HepG2 (cell line): ENCODE results near the gene WDR54. TPM values are rescaled to one million over a fixed set of nuclear protein-coding genes. Genes with fewer than 3 reads are reported as not detected.

Experiments used
- ATF7-NPFF ChIP-seq: sonication (generic); formaldehyde crosslinking; IDR thresholded peaks from 2 replicates; pipeline ENCODE4 v1.8.1; 2023; ENCODE audit warnings: mild to moderate bottlenecking, low read depth, missing genetic modification reagents, moderate library complexity
- NR1H2 ChIP-seq: sonication (generic); formaldehyde crosslinking; IDR thresholded peaks from 2 replicates; pipeline ENCODE4 v1.8.1; 2022; ENCODE audit warnings: low read depth, missing genetic modification reagents, borderline replicate concordance
- RAD21 ChIP-seq: fragments of 450-650 bp; formaldehyde crosslinking; IDR thresholded peaks from 2 replicates; pipeline ENCODE4 v1.5.0; 2020; ENCODE audit warnings: mild to moderate bottlenecking
- ZNF205 ChIP-seq: IDR thresholded peaks from 2 replicates; pipeline ENCODE4 v1.6.1; 2018; ENCODE audit warnings: missing biosample characterization, missing genetic modification reagents
- ZNF333 ChIP-seq: sonication (generic); formaldehyde crosslinking; IDR thresholded peaks from 2 replicates; pipeline ENCODE4 v1.4.0; 2020; ENCODE audit warnings: mild to moderate bottlenecking, missing genetic modification reagents, borderline replicate concordance
- ZNF510 ChIP-seq: sonication (generic); formaldehyde crosslinking; IDR thresholded peaks from 2 replicates; pipeline ENCODE4 v1.4.0; 2020; ENCODE audit warnings: low read depth, mild to moderate bottlenecking, missing genetic modification reagents
- ZNF513 ChIP-seq: sonication (generic); formaldehyde crosslinking; conservative IDR thresholded peaks from 2 replicates; pipeline ENCODE4 v1.5.0; 2020; ENCODE audit warnings: missing genetic modification reagents
- ZNF800 ChIP-seq: sonication (generic); formaldehyde crosslinking; IDR thresholded peaks from 2 replicates; pipeline ENCODE4 v1.4.0; 2020; ENCODE audit warnings: missing genetic modification reagents
- polyA plus RNA-seq, 8 experiments: library from polyadenylated mRNA; depleted of rRNA in 3 of 8; stranded (reverse) in 7 of 8; unstranded in 1 of 8; fragments of >200 nt; fragmentation: Illumina TruSeq in 4 of 8; extraction: Trizol in 4 of 8; gene quantifications; 2 replicates each; pipeline versions ENCODE4 v1.2.1 to v1.2.3, GENCODE V29; 2011 to 2016; ENCODE audit warnings: low read depth in 4 of 8, missing spikeins in 1 of 8, mixed read lengths in 1 of 8; ENCODE audit not compliant: insufficient read depth in 1 of 8
- total RNA-seq, 5 experiments: library from RNA; depleted of rRNA; stranded (reverse); fragments of >200 nt; fragmentation: Illumina TruSeq; extraction: Trizol; gene quantifications; 2 replicates each; pipeline ENCODE4 v1.2.3, GENCODE V29; 2016; ENCODE audit warnings: low read depth in 1 of 5
- TF ChIP-seq, protein P1 (sequence below): sonication (generic); formaldehyde crosslinking; IDR thresholded peaks from 2 replicates; pipeline ENCODE4 v1.4.0; 2020; ENCODE audit warnings: missing genetic modification reagents
- TF ChIP-seq, protein P2 (sequence below): sonication (generic); formaldehyde crosslinking; IDR thresholded peaks from 2 replicates; pipeline ENCODE4 v1.4.0; 2020; ENCODE audit warnings: low read depth, mild to moderate bottlenecking, missing genetic modification reagents

WDR54 gene
- total and polyA plus RNA-seq, 2 of the 13 experiments (the other 11 are each of a cell fraction or from before 2014, with no cell fraction given) = 2.0 to 17.3 TPM

DNA sequence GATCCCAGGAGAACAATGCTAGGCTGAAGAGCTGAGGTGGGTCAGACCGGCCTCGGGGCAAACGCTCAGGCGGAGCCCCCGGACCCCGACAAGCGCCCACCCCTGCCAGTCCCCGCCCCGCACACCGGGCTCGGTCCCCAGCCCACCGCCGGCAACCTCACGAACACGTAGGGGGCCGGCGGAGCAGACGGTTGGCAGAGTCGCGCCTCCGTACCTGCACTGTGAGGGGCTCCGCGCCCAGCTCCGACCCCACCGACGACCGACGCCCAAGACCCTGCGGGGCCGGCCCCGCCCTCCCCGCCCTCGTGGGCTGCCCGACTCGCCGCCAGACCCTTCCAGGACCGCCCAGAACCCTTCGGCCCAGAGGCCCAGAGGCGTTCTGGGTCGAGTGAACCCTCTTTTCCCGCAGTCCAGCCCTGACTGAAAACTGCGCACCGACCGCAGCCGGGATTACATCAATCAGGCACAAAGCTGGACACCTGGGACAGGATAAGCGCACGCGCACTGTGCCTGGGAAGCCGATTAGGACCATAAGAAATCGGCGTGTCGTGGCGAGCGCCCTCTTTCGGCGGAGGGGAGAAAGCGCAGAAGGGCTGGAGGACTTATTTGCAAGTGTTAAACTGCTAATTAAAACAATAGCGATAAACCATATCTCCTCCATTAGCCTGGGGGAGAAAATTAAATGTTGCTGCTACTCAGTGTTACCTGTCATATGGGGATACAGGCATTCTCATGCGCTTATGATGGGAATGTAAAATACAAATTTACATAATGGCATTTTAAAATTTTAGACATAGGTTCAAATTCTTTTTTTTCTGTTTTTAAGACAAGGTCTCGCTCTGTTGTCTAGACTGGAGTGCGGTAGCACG, 29.7 kb upstream of the WDR54 start (continued):
- no peak for TF ChIP-seq ZNF513 (CRISPR knock-in tag)
- TF ChIP-seq NR1H2 = 0 out of 2 replicates have a peak, but pooled peaks have one; percentile 44
- TF ChIP-seq, protein P1, sequence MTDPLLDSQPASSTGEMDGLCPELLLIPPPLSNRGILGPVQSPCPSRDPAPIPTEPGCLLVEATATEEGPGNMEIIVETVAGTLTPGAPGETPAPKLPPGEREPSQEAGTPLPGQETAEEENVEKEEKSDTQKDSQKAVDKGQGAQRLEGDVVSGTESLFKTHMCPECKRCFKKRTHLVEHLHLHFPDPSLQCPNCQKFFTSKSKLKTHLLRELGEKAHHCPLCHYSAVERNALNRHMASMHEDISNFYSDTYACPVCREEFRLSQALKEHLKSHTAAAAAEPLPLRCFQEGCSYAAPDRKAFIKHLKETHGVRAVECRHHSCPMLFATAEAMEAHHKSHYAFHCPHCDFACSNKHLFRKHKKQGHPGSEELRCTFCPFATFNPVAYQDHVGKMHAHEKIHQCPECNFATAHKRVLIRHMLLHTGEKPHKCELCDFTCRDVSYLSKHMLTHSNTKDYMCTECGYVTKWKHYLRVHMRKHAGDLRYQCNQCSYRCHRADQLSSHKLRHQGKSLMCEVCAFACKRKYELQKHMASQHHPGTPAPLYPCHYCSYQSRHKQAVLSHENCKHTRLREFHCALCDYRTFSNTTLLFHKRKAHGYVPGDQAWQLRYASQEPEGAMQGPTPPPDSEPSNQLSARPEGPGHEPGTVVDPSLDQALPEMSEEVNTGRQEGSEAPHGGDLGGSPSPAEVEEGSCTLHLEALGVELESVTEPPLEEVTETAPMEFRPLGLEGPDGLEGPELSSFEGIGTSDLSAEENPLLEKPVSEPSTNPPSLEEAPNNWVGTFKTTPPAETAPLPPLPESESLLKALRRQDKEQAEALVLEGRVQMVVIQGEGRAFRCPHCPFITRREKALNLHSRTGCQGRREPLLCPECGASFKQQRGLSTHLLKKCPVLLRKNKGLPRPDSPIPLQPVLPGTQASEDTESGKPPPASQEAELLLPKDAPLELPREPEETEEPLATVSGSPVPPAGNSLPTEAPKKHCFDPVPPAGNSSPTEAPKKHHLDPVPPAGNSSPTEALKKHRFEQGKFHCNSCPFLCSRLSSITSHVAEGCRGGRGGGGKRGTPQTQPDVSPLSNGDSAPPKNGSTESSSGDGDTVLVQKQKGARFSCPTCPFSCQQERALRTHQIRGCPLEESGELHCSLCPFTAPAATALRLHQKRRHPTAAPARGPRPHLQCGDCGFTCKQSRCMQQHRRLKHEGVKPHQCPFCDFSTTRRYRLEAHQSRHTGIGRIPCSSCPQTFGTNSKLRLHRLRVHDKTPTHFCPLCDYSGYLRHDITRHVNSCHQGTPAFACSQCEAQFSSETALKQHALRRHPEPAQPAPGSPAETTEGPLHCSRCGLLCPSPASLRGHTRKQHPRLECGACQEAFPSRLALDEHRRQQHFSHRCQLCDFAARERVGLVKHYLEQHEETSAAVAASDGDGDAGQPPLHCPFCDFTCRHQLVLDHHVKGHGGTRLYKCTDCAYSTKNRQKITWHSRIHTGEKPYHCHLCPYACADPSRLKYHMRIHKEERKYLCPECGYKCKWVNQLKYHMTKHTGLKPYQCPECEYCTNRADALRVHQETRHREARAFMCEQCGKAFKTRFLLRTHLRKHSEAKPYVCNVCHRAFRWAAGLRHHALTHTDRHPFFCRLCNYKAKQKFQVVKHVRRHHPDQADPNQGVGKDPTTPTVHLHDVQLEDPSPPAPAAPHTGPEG (CRISPR knock-in tag) = 0 out of 2 replicates have a peak, but pooled peaks have one; percentile 16
- TF ChIP-seq ZNF205 = 0 out of 2 replicates have a peak, but pooled peaks have one; percentile 62
- TF ChIP-seq ZNF510 (CRISPR knock-in tag) = peak; percentile 69; the same call in 1 of the 2 replicates
- 0 out of 2 replicates have a peak, but pooled peaks have one; percentile 18 for TF ChIP-seq ZNF800 (CRISPR knock-in tag)
- peak; percentile 64; the same call in 1 of the 2 replicates for TF ChIP-seq ATF7-NPFF (CRISPR knock-in tag)
- TF ChIP-seq ZNF333 (CRISPR knock-in tag) = peak; percentile 75
- peak; percentile 74; the same call in 1 of the 2 replicates for TF ChIP-seq RAD21
- TF ChIP-seq, protein P2, sequence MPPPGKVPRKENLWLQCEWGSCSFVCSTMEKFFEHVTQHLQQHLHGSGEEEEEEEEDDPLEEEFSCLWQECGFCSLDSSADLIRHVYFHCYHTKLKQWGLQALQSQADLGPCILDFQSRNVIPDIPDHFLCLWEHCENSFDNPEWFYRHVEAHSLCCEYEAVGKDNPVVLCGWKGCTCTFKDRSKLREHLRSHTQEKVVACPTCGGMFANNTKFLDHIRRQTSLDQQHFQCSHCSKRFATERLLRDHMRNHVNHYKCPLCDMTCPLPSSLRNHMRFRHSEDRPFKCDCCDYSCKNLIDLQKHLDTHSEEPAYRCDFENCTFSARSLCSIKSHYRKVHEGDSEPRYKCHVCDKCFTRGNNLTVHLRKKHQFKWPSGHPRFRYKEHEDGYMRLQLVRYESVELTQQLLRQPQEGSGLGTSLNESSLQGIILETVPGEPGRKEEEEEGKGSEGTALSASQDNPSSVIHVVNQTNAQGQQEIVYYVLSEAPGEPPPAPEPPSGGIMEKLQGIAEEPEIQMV (CRISPR knock-in tag) = peak; percentile 31; the same call in 1 of the 2 replicates
